Immature natural killer cell (primary cell): ENCODE measurements around the gene PKD1. TPM values are rescaled to one million over a fixed set of nuclear protein-coding genes. Genes with fewer than 3 reads are reported as not detected.
"Not testable (repeated sequence)": the region's sequence is repeated elsewhere in the genome, so short reads cannot be mapped to it uniquely, and the experiment has no call there.

Experiments
- DNase-seq, 3 donors: peaks; one replicate each; pipeline ENCODE4 v3.0.0; 2022; ENCODE audit warnings: mixed read lengths in 1 of 3
- H3K27ac Mint-ChIP-seq, 6 donors: one replicate each; pipeline ENCODE4 v1.8.0; 2020; ENCODE audit warnings: mixed read lengths in 6 of 6, mild to moderate bottlenecking in 5 of 6, inconsistent platforms in 4 of 6, moderate library complexity in 3 of 6
- H3K27me3 Mint-ChIP-seq, 3 donors: one replicate each; pipeline ENCODE4 v1.8.0; 2020 to 2021; ENCODE audit warnings: low read depth in 3 of 3, mild to moderate bottlenecking in 3 of 3, mixed read lengths in 3 of 3, moderate library complexity in 3 of 3, inconsistent platforms in 1 of 3
- H3K36me3 Mint-ChIP-seq, 3 donors: one replicate each; pipeline ENCODE4 v1.8.0; 2020; ENCODE audit warnings: mixed read lengths in 3 of 3, inconsistent platforms in 2 of 3, mild to moderate bottlenecking in 2 of 3
- H3K4me1 Mint-ChIP-seq, 2 donors: one replicate each; pipeline ENCODE4 v1.8.0; 2020; ENCODE audit warnings: inconsistent platforms in 2 of 2, mild to moderate bottlenecking in 2 of 2, mixed read lengths in 2 of 2, moderate library complexity in 1 of 2
- H3K4me3 Mint-ChIP-seq, 5 donors: one replicate each; pipeline ENCODE4 v1.8.0; 2020; ENCODE audit warnings: mild to moderate bottlenecking in 5 of 5, mixed read lengths in 5 of 5, inconsistent platforms in 3 of 5, moderate library complexity in 3 of 5
- H3K9me3 Mint-ChIP-seq, 6 donors: one replicate each; pipeline ENCODE4 v1.8.0; 2020; ENCODE audit warnings: mild to moderate bottlenecking in 6 of 6, mixed read lengths in 6 of 6, inconsistent platforms in 4 of 6, moderate library complexity in 3 of 6
- polyA plus RNA-seq, 3 donors: library from polyadenylated mRNA; unstranded; fragments of 300-500 nt; fragmentation: Illumina TruSeq; gene quantifications; one replicate each; pipeline ENCODE4 v1.2.3, GENCODE V29; 2021

Gene PKD1
- polyA plus RNA-seq, 3 donors from 2014 or later: 2.7 to 6.7 (median 2.8) TPM

DNA sequence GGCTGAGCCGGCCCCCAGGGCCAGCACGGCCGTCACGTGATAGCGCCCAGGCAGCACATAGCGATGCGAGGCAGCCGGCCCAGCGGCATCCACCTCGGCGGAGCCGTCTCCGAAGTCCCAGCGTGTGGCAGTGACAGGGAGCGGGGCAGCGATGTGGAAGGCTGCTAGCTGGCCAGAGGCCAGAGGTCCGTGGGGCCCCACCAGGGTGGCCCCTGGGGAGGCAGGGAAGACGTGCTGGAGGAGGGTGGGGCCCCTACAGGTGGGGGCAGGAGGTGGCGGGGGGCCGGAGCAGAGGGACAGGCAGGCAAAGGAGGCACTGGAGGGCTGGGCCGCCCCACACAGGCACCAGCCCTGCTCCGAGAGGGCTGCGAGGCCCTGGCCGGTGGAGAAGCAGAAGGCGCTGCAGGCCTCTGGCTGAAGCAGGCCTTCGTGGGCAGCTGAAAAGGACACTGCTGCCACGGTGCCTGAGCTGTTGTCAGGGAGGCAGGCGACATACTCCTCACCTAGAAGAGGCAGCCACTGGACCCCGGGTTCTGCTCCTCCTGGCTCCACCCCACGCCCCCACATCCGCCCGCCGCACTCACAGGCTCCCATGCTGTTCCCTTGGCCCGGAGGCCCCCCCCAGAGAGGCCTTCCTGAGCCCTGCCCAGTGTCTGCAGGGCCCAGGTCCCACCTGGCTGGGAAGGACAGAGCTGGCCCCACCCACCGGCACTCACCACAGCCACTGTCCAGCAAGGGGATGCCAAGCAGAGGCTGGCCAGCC lies 17.6 kb downstream of the PKD1 start:
- DNase-seq, H3K27me3 Mint-ChIP-seq, H3K4me1 Mint-ChIP-seq, H3K4me3 Mint-ChIP-seq, H3K27ac Mint-ChIP-seq, H3K36me3 Mint-ChIP-seq, H3K9me3 Mint-ChIP-seq: not testable (repeated sequence)

DNA sequence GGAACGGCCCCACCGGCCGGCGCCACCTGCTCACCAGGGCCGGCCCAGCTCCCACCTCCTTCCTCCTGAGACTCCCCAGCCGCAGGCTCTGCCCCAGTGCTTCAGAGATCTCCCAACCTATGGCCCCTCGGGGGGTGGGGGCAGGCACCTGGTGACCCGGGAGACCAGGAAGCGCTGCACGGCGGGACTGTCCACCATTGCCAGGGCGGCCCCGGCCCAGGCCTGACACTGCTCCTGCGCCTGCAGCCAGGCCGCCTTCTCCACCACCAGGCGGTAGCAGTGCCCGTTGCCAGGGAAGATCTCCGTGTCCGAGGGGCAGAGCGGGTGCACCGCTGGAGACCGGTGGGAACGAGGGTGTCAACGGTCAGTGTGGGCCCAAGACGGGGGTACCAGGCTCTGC lies 18.4 kb downstream of the PKD1 start:
- H3K4me3 Mint-ChIP-seq, H3K27ac Mint-ChIP-seq, H3K4me1 Mint-ChIP-seq, H3K27me3 Mint-ChIP-seq, DNase-seq, H3K36me3 Mint-ChIP-seq, H3K9me3 Mint-ChIP-seq: not testable (repeated sequence)

DNA sequence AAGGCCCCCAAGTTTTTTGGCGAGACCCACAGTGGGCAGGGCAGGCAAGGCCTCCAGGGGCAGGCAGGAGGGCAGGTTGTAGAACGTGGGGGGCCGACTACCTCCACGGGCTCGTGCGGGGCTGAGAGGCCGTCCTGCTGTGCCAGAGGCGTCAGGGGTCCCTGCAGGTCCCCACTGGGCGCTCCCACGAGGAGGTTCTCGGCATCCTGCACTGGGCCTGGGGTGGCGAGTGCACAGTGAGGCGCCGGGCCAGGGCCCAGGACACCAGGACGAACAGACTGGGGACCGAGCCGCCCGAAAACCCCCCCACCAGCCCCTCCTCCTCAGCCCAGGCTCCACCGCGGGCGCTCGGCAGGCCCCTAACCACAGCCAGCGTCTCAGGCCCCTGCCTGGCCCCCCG lies 19.3 kb downstream of the PKD1 start:
- not testable (repeated sequence) for DNase-seq, H3K27me3 Mint-ChIP-seq, H3K9me3 Mint-ChIP-seq, H3K36me3 Mint-ChIP-seq, H3K27ac Mint-ChIP-seq, H3K4me3 Mint-ChIP-seq, H3K4me1 Mint-ChIP-seq

DNA sequence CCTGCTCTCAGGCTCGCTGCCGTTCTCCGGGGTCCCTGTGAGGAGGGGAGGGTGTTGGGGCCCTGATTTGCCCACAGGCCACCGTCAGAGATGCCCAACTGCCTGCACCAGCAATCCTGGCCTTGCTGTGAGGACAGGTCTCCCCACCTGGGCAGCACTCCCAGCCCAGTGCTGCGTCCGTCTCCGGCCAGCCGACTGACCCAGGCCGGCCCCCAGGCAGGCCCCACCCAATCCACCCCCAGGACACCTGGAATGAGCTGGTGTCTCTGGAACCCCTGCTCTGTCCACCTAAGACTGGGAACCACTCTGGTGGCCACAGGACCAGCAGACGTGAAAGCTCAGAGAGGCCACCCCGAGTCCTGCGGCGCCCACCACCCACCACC lies 20.1 kb downstream of the PKD1 start:
- Mint-ChIP-seq H3K36me3 (no peaks in the 10 kb centered on the region), H3K4me1 (peaks cover 0 to 1% of the 10 kb centered on the region in 2 donors), H3K4me3 (no peak overlapping the region), H3K27ac (no peak overlapping the region), H3K27me3 (peaks cover 0 to 3% (median 2%) of the 10 kb centered on the region in 3 donors), H3K9me3 (no peaks in the 10 kb centered on the region)
- DNase-seq: no peak

DNA sequence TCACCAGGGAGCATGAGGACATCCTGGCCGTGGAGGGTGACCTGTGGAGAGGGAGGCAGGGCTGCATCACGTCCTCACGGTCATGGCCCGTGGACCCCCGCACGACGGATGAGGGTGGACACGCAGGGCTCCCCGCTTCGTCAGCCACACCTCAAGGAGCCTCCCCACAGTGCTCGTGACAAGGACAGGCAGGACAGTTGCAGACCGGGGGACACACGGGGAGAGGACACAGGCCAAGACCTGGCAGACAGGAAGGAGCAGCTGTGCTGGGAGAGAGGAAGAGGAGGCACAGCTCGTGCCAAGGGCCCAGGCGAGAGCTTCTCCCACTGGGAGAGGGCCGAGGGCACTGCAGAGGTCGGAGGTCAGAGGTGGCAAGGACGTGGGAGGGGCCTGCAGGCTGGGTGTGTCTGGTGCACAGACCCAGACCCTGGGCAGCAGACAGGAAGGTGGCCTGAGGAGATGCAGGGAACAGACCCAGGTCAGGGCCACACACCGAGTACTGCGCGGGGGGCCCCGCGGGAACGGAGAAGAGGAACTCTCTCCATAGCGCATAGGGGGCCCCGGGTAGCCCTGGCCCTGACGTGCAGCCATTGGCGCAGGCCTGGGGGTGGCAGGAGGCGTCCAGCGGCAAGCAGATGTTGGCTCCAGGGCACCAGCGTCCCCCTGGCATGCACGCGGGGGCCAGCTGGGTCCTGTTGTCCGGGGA lies 20.7 kb downstream of the PKD1 start:
- not testable (repeated sequence) for H3K4me3 Mint-ChIP-seq, H3K27ac Mint-ChIP-seq, H3K36me3 Mint-ChIP-seq, H3K4me1 Mint-ChIP-seq, H3K27me3 Mint-ChIP-seq, DNase-seq, H3K9me3 Mint-ChIP-seq

DNA sequence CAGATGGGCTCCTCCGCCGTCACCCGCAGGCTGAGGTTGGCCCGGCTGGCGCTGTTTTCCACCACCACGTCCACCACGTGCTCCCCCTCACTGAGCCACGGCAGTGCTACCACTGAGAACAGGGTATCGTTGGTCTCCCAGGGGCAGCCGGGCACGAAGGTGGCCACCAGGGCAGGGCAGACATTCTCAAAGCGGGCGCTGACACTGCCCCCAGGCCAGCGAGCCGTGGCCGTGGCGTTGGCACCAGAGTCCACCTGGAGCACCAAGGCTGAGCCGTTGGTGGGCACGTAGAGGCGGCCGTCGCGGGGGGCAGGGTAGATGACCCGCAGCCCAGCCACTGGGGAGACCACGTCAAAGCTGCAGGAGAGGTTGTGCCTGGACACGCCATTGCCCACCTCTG lies 21.5 kb downstream of the PKD1 start:
- not testable (repeated sequence) for H3K27ac Mint-ChIP-seq, H3K9me3 Mint-ChIP-seq, H3K36me3 Mint-ChIP-seq, H3K4me1 Mint-ChIP-seq, H3K4me3 Mint-ChIP-seq, DNase-seq, H3K27me3 Mint-ChIP-seq

DNA sequence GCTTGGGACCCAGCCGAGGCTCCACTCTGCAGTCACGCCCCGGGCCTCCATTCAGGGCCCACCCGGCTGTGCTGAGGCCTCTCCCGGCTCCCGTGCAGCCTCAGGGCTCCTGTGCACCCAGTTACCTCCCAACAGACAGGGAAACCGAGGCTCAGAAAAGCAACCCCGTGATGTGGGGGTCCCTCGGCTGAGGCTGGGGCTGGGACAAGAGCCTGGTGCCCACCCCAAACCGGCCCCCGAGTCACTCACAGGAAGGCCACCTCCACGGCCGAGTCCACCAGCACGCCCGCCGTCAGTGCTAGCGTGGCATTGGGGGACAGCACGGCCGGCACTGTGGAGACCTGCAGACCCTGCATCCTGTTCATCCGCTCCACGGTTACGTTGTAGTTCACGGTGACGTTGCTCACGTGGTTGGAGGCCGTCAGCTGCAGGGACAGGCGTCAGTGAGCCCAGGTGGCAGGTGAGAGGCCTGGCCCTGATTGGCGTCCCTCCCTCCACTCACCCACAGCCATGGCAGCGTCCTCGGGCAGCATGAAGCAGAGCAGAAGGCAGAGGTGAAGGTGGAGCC lies 23.1 kb downstream of the PKD1 start:
- not testable (repeated sequence) for H3K4me1 Mint-ChIP-seq, H3K27me3 Mint-ChIP-seq, H3K27ac Mint-ChIP-seq, H3K9me3 Mint-ChIP-seq, H3K4me3 Mint-ChIP-seq, DNase-seq, H3K36me3 Mint-ChIP-seq

DNA sequence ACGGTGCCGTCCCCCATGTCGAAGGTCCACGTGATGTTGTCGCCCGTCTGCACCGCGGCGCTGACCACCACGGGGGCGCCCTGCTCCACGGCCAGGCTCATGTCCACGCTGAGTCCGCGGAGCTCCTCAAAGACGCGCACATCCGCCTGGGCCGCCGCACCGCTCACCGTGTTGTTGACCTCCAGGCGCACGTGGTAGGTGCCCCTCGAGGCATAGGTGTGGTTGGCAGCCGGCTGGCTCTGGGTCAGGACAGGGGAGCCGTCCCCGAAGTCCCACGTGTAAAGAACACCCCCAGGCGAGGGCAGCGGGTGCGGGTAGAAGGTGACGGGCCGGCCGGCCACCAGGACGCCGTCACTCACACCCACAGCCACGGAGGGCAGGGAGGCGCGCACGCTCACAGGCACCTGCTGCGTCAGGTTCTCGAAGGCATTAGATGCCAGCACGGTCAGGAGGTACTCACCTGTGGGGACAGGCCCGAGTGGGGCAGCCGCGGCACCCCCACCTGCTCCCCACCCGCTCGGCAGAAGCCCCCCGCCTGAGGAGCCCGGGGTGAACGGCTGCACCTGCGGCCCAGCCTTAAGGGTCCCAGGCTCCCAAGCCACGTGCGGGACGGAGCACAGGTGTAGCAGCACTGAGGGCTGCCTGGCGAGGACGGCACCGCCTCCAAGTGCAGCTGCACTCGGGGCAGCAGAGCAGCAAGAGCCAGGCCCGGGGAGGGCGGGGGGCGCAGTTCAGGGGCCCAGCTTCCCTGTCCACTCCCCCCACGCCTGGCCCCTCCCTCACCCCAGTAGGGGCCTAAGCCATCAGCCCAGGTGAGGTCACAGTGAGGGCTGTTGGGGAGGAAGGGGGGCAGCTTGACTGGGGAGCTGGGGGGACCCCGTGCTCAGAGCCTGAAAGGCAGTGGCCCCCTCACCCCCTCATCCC lies 24.0 kb downstream of the PKD1 start:
- H3K4me1 Mint-ChIP-seq, H3K36me3 Mint-ChIP-seq, H3K4me3 Mint-ChIP-seq, DNase-seq, H3K27me3 Mint-ChIP-seq, H3K9me3 Mint-ChIP-seq, H3K27ac Mint-ChIP-seq: not testable (repeated sequence)

DNA sequence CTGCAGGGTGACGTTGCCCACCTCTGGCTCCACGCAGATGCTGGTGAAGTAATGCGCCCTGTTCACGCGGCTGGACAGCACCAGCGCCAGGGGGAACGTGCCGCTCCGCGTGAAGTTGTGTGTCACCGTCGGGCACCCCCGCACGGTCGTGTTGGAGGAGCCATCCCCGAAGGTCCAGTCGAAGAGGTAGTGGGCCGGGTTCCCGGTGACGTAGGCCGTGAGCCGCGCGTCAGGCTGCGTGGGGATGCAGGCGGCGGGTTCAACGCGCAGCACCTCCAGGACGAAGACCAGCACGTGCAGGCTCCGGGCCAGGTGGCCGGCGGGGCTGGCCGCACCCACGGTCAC lies 24.7 kb downstream of the PKD1 start:
- not testable (repeated sequence) for H3K27ac Mint-ChIP-seq, H3K27me3 Mint-ChIP-seq, H3K4me1 Mint-ChIP-seq, H3K9me3 Mint-ChIP-seq, DNase-seq, H3K4me3 Mint-ChIP-seq, H3K36me3 Mint-ChIP-seq

DNA sequence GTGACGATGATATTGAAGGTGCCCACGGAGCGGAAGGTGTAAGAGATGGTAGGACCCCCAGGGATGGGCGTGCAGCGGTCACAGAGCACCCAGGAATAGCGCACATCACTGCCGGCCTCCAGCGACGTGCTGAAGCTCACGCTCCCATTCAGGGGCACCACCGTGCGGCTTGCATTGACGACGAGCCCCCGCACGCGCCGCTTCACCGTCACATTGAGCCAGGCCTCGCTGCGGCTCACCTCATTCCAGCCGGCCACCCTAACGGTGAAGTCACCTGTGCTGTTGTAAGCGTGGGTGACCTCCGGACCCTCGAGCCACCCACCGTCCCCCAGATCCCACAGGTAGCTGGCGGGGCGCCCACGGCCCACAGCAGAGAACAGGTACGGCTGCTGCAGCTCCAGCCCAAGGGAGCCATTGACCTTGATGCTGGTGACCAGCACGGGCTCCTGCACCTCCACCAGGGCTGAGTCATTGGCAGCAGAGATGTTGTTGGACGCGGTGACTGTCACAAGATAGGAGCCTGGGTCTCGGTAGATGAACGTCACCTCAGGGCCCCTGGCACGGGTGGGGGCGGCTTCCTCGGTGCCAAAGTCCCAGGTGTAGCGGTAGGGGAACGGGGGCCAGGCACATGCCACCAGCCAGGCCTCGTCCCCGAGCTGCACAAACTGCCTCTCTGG lies 25.2 kb downstream of the PKD1 start:
- not testable (repeated sequence) for H3K27me3 Mint-ChIP-seq

DNA sequence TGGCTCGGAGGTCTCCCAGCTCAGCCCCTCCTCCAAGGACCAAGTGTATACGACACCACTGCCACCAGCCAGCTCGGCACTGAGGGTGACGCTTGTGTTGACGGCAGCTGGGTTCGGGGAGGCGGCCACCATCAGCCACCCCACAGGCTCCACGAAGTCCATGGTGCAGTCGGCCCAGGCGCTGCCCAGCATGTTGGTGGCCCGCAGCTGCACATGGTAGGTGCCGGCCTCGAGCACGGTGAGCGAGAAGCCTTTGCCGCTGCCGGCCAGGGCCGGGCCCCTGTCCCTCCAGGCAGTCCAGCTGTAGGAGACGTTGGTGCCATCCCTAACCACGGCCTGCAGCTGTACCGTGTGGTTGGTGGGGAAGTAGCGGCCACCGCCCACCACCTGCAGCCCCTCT lies 25.8 kb downstream of the PKD1 start:
- not testable (repeated sequence) for H3K27me3 Mint-ChIP-seq, H3K4me3 Mint-ChIP-seq, H3K27ac Mint-ChIP-seq, H3K4me1 Mint-ChIP-seq, H3K36me3 Mint-ChIP-seq, DNase-seq, H3K9me3 Mint-ChIP-seq

More for the DNA sequence above, 25.2 kb downstream of the PKD1 start:
- H3K36me3 Mint-ChIP-seq, DNase-seq, H3K27ac Mint-ChIP-seq, H3K9me3 Mint-ChIP-seq, H3K4me3 Mint-ChIP-seq, H3K4me1 Mint-ChIP-seq: not testable (repeated sequence)

DNA sequence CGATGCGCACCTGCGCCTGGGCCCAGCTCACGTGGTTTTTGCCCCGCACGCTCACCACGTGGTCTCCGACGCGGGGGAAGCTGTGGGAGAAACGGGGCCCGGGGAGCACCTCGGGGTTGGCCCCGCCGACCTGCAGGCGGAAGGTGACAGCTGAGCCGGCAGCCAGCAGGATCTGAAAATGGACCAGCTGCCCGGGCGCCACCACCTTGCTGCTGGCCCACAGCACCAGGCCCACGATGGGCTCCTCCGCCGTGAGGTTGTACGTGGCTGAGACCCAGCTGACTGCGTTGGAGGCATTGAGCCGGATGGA lies 26.5 kb downstream of the PKD1 start:
- H3K4me3 Mint-ChIP-seq, H3K27me3 Mint-ChIP-seq, H3K27ac Mint-ChIP-seq, H3K36me3 Mint-ChIP-seq, DNase-seq, H3K9me3 Mint-ChIP-seq, H3K4me1 Mint-ChIP-seq: not testable (repeated sequence)

DNA sequence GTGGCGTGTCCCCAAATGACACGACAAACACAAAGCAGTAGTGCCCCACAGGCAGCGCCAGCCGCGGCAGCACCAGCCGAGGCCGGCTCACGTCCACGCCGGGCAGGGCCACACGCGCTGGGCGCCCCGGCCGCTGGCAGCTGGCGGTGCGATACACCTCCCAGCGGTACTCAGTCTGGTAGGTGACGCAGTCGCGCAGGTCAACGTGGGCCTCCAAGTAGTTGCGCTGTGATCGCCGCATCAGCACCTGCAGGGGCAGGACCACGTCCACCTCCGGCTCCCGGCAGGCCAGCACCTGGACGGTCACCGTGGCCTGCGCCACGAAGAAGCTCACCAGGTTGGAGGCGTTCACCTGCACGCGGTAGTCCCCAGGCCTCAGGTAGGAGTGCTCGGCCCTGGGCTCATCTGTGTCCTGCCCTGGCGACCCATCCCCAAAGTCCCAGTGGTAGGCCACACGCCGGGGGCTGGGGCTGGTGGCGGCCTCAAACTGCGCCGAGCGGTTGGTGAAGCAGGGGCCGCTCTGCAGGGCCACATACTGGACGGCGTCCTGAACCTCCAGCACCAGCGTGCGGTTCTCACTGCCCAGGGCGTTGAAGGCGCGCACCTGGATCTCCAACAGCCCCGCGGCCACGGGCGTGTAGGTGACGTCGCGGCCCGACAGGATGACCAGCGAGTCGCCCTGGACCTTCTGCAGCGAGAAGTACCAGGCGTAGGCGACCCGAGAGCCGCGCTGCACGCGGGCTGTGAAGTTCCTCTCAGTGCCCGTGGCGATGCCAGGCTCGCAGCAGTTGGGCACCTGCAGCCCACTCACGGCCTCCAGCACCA lies 27.0 kb downstream of the PKD1 start:
- not testable (repeated sequence) for DNase-seq, H3K27ac Mint-ChIP-seq, H3K9me3 Mint-ChIP-seq, H3K36me3 Mint-ChIP-seq, H3K27me3 Mint-ChIP-seq, H3K4me3 Mint-ChIP-seq, H3K4me1 Mint-ChIP-seq
